GM21529 (cell line): ENCODE measurements around the gene EVC2.
"Not testable (repeated sequence)": the region's sequence is repeated elsewhere in the genome, so short reads cannot be mapped to it uniquely, and the experiment has no call there.

Experiments used
- ATAC-seq: cut with Tn5 transposase; IDR thresholded peaks from one replicate; pipeline ENCODE4 v1.9.1; 2021; ENCODE audit not compliant: unreplicated experiment

The EVC2 gene

GRCh38 chr4:5632066-5632440, 76.3 kb downstream of the EVC2 start:
- no peak for ATAC-seq

DNA sequence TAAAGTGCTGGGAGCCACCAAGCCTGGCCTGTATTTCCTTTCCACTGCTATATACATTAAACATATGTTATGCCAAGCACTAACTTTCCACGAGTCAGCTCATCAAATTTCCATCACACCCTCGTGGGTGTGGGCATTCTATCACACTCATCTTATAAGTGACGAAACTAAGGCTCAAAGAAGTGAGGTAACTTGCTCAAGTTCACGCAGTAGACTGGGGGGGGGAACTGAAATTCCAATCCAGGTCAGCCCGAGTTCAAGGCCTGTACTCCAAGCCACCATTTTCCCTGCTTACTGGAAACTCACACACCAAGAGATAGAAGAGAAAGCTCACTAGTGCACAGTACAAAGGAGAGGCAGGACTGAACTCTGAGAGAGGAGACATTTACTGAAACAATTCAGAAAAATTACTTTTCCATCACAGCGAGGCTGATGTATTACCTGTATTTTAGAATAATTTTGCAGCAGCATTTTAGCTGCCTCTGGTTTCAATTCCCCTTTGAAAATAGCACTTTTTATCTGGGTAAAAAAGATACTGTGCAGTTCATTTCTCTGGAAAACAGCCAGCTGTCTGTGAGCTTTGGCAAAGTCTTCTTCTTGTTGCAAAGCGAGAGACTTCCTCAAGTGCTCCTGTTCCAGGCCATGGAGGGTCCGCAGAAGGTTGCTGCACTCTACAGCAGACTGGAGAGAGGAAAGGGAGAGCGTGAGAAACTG, 76.8 kb downstream of the EVC2 start:
- no peak for ATAC-seq

GRCh38 chr4:5630762-5631161, 77.6 kb downstream of the EVC2 start:
- no peak for ATAC-seq

DNA sequence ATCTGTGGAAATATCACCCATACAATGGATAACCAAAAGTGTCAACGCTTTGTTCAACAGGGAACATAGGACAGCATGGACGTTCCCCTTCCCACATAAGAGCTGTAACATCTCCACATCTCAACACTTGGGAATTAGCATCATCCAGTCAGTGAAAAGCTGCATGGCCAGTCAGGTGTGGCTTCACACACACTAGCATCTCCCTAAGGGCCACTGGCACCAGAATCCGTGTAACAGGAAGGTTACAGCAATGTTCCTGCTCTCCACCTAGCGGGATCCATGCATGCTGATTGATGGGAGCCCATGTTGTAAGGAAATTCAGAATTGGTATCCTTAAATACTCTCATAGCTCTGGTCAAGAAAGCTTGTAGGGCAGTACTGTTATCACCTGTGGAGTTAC, 78.8 kb downstream of the EVC2 start:
- ATAC-seq, result no peak

DNA sequence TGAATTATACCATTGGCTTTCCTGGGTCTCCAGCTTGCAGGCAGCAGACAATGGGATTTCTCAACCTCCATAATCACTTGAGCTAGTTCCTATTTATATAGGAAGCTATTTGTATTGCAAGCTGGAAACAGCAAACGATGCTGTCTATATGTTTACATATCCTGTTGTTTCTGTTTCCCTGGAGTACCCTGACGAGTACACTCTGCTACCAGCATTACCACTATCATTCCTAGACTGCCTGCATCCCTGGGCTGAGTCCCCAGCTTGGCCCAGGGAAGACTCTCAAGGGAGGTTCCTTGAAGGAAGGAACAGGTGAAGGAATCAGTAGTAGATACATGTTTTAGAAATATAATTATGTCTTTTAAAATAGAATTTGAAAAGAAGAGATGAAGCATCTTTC, 81.4 kb downstream of the EVC2 start:
- no peak for ATAC-seq

DNA sequence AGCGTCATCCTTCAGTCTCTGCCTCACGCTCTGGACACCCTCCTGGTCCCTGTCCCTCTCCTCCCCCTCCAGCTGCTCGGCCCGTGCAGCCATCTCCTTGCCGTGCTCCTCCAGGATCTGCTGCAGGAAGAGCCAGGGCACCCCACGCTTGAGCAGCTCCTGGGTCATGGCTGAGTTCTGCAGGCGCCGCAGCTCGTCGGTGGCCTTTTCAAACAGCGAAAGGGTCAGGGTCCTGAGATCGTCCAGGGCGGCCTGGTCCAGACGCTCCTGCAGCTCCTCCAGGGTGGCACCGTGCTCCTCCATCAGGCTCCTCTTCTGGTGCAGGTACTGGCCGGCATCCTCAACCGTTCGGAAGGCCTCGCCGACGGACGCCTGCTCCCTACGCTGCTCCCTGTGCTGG, 85.8 kb downstream of the EVC2 start:
- ATAC-seq, result no peak

DNA sequence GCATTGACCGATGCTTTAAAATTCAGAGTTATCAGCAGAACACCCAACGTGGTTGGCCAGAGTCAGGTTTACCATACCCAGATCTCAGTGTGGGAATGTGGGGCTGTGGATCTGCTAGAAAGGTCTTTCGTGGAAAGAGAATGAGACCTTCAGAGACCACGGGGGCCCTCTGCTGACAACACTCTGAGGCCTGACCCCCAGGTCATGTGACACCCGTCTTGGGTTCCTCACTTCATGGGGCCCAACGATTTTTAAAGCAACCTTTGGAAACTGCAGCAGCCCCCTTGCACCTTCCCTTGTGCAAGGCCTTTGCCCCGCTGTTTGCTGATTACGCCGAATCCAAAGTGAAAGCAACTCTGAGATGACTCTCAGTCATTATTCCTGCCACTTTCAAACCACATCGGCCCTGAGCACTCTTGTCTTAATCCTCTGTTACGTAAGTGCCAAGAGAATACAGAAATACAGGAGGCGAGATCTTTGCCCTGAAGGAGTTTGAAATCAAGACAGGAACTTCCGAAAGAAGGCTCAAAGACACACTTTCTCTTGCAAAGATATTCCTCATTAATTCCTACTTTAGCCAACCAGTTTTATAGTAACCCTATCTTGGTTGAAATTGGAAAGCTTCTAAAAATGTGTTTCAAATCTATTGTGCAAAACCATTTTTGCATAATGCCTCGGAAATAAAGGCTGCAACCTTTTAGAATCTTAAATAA, 88.3 kb downstream of the EVC2 start:
- ATAC-seq, result no peak

GRCh38 chr4:5618051-5618960, 90.1 kb downstream of the EVC2 start:
- no peak for ATAC-seq

- no peak for ATAC-seq
Measured at GRCh38 chr4:5616331-5616950, 91.9 kb downstream of the EVC2 start.

DNA sequence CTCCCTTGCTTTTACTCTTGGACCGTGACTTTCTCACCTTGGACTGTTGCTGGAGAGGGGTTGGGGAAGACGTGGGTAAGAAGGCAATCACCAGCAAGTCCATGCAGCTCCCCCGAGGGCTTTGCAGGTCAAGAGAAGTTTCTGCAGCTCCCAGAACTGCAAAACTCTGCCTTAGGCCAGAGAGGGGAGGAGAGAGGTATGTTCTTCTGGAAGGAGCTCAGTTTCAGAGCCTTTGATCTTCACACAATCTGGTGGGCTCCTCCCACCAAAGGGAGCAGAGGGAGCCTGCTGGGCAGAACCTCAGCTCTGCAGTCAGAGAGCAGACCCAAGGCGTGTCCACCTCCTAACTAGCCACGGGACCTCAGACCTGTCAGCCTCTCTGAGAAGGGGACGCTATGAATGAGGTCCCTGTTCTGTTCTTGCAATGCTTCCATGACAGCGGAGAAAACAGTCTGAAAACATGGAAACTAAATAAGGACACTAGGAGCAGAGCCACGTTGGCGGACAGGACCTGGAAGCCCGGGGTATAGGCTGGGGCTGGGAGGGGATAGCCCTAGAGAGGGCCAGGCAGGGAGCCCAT, 92.8 kb downstream of the EVC2 start:
- no peak for ATAC-seq

- ATAC-seq, result no peak
Measured at GRCh38 chr4:5611750-5612149, 96.6 kb downstream of the EVC2 start.

DNA sequence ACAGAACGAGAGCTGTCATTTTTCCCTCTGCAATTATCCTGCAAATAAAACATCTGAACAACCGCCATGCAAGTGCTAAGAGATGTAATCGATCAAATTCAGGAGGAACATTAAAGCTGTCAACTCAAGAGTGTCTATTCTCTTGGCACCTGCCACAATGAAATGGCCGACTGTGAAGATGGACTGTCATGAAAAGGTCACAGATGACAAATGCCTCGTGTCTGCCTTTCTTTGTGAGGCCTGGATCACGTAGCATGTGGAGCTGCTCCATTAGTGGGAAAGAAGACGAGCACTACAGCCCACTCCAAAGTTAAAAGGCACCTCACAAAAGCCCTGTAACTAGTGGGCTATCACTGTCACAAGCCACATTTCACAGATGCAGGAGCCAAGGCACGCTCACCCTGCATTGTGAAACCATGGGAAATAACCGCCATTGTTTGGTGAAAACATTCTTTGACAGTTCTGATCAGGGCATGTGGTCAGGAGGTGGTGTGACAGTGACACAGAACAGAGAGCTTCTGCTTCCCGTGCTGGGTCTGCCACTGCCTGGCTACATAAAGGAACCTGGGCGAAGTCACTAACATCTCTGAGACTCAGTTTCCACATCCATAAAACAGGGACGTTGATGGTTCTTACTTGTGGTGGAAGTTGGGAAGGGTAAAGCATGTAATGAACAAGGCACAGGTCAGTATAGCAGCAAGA, 98.9 kb downstream of the EVC2 start:
- no peak for ATAC-seq

GRCh38 chr4:5593828-5594227, 114.5 kb downstream of the EVC2 start:
- ATAC-seq, result not testable (repeated sequence)

DNA sequence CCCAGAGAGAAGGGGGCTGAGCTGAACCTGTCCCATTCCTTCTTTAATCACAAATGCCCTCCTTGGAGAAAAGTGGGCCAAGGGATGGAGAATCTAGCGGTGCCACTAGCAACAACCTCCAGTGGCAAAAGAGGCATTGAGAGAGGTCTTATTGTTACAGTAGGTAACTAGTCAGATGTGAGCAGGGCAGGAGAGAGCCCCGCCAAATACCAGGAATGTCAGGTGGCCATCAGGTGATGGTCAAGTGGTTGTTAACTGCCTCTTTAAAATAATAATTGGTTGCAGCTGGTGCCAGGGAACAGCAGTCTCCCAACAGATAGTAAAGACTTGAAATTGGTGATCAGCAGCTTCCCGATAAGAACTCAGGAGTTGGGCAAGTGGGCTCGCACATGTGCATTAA, 116.1 kb downstream of the EVC2 start:
- no peak for ATAC-seq

DNA sequence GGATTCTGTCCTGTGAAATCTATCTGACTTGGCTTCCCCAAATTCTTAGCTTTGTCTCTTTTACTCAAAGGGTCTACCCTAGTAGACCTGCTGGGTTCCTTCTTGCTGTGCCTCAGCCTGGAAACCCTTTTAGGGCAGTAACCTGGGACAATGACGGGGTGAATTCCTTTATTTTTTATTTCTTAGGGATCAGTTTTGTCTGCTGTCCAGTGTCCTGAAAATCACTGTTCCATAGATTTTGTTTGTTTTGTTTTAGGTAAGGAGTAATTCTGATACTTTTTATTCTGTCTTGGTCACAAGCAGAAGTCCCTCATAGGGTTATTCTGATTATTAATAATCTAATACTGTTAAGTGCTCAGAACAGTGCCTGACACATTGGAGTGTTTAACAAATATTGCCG, 118.9 kb downstream of the EVC2 start:
- no peak for ATAC-seq

GRCh38 chr4:5588046-5588445, 120.3 kb downstream of the EVC2 start:
- ATAC-seq, result no peak

GRCh38 chr4:5575941-5576340, 132.4 kb downstream of the EVC2 start:
- no peak for ATAC-seq

DNA sequence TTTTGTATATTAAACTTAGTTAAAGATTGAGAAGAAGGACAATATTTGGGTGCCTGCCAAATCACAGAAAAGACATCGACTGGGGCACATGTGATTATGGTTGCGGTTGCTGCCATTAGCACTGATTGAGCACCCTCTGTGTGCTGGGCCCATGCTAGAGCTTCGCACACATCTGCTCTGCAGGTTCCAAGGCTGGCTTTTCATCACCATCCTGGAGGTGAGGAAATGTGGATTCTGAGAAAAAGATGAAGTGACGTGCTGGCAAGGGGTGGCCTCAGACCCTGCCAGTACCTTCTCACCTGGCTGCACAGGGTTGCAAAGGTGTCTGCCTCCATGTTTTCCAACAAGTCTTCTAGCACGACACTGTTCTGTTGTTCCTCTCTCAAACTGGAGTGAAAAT, 134.0 kb downstream of the EVC2 start:
- no peak for ATAC-seq

DNA sequence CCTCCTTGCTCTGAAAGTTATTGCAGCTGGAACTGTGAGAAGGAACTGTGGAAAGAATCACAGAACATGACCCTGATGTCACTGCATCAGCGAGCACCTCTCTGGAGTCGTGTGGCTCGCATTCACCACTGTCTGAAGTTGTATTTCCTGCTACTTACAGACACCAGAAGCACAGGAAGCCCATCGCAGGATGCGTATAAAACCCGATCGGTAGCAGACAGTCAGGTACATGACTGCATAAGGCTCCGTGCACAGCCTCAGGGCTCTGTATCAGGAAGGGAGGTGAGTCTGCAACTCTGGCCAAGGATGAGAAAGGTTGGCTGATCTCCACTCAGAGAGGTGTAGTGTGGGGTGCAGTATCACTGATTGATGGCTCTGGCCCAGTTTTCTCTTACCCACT, 134.4 kb downstream of the EVC2 start:
- ATAC-seq, result no peak

GRCh38 chr4:5572751-5573150, 135.6 kb downstream of the EVC2 start:
- ATAC-seq, result no peak
